ENCODE results near the gene DUSP5.

The DUSP5 gene

GRCh38 chr10:110514848-110515247 lies 17.1 kb downstream of the DUSP5 start:
- TF ChIP-seq ZNF623 (tag by site-specific recombination; IDR thresholded peaks at IDR 0.05) (peak; percentile 96), ZNF747 (tag by site-specific recombination; IDR thresholded peaks at IDR 0.05) (no peak)
- Histone ChIP-seq H3K27ac (ENCODE audit: extremely low read depth, low read depth, low read length) (no peak overlapping the region), H3K9me3 (ENCODE audit: control insufficient read depth, insufficient read depth, low read depth, low read length) (no peaks in the 10 kb centered on the region), H3K36me3 (ENCODE audit: control insufficient read depth in 2 of 2, insufficient read depth in 1 of 2, low read length in 2 of 2) (peaks cover 9 to 45% of the 10 kb centered on the region in 2 experiments), H3K4me1 (ENCODE audit: control insufficient read depth, insufficient read depth, low read length) (no peaks in the 10 kb centered on the region; the same call in 1 of the 2 replicates), H3K4me3 (ENCODE audit: low read depth, low read length) (no peak overlapping the region)
- ChIA-PET POLR2A (no interaction called here), CTCF (no interaction called here)

- POLR2A ChIA-PET: no interaction called here
Measured at GRCh38 chr10:110516815-110517492, 19.2 kb downstream of the DUSP5 start.

GRCh38 chr10:110522365-110522988 lies 24.8 kb downstream of the DUSP5 start:
- no peaks in the 10 kb centered on the region; a peak in 1 of 3 replicates for H3K36me3 ChIP-seq (ENCODE audit: control insufficient read depth in 2 of 2, insufficient read depth in 1 of 2, low read length in 2 of 2)
- peak overlapping the region; percentile 40; the same call in 1 of the 2 replicates for H3K27ac ChIP-seq (ENCODE audit: extremely low read depth, low read depth, low read length)
- no peaks in the 10 kb centered on the region for H3K9me3 ChIP-seq (ENCODE audit: control insufficient read depth, insufficient read depth, low read depth, low read length)
- ChIA-PET CTCF (no interaction called here), POLR2A (no interaction called here)
- H3K4me3 ChIP-seq (ENCODE audit: low read depth, low read length): no peak overlapping the region
- H3K4me1 ChIP-seq (ENCODE audit: control insufficient read depth, insufficient read depth, low read length): peaks cover 31% of the 10 kb centered on the region
- TF ChIP-seq ZFP3 (tag by site-specific recombination; IDR thresholded peaks at IDR 0.05; ENCODE audit: low read depth): no peak
- TF ChIP-seq REPIN1 (tag by site-specific recombination; IDR thresholded peaks at IDR 0.05; ENCODE audit: low read depth): no peak
- TF ChIP-seq KLF8 (tag by site-specific recombination; IDR thresholded peaks at IDR 0.05): 0 out of 2 replicates have a peak, but pooled peaks have one; percentile 23
- no peak for TF ChIP-seq ZNF24 (tag by site-specific recombination; IDR thresholded peaks at IDR 0.05)
- TF ChIP-seq BCL6B (tag by site-specific recombination; IDR thresholded peaks at IDR 0.05): no peak
- no peak for TF ChIP-seq ZFP37 (tag by site-specific recombination; IDR thresholded peaks at IDR 0.05)
- TF ChIP-seq ZNF292 (tag by site-specific recombination; IDR thresholded peaks at IDR 0.05; ENCODE audit: borderline replicate concordance, low read depth): no peak
- no peak for TF ChIP-seq ZNF449 (tag by site-specific recombination; IDR thresholded peaks at IDR 0.05)
- no peak for TF ChIP-seq ZNF211 (tag by site-specific recombination; IDR thresholded peaks at IDR 0.05; ENCODE audit: low read depth)
- TF ChIP-seq ZNF830 (tag by site-specific recombination; IDR thresholded peaks at IDR 0.05; ENCODE audit: low read depth): no peak
- peak; percentile 80 for TF ChIP-seq ZNF843 (tag by site-specific recombination; IDR thresholded peaks at IDR 0.05)
- no peak for TF ChIP-seq ZNF707 (tag by site-specific recombination; IDR thresholded peaks at IDR 0.05)
- no peak for TF ChIP-seq ZNF549 (tag by site-specific recombination; IDR thresholded peaks at IDR 0.05)
- no peak for TF ChIP-seq ZNF580 (tag by site-specific recombination; IDR thresholded peaks at IDR 0.05)
- TF ChIP-seq ZNF311 (tag by site-specific recombination; IDR thresholded peaks at IDR 0.05; ENCODE audit: borderline replicate concordance): no peak
- TF ChIP-seq ZNF155 (tag by site-specific recombination; IDR thresholded peaks at IDR 0.05): no peak
- no peak for TF ChIP-seq ZNF133 (tag by site-specific recombination; IDR thresholded peaks at IDR 0.05)
- TF ChIP-seq ZFHX2 (tag by site-specific recombination; conservative IDR thresholded peaks at IDR 0.05): no peak
- TF ChIP-seq ZNF664 (tag by site-specific recombination; IDR thresholded peaks at IDR 0.05): 0 out of 2 replicates have a peak, but pooled peaks have one; percentile 61
- no peak for TF ChIP-seq ZNF10 (tag by site-specific recombination; IDR thresholded peaks at IDR 0.05)

More at GRCh38 chr10:110516815-110517492, 19.2 kb downstream of the DUSP5 start:
- Histone ChIP-seq H3K36me3 (ENCODE audit: control insufficient read depth in 2 of 2, insufficient read depth in 1 of 2, low read length in 2 of 2) (peaks cover 0 to 24% of the 10 kb centered on the region in 2 experiments; a peak in 2 of 3 replicates), H3K4me3 (ENCODE audit: low read depth, low read length) (no peak overlapping the region), H3K27ac (ENCODE audit: extremely low read depth, low read depth, low read length) (no peak overlapping the region), H3K9me3 (ENCODE audit: control insufficient read depth, insufficient read depth, low read depth, low read length) (no peaks in the 10 kb centered on the region), H3K4me1 (ENCODE audit: control insufficient read depth, insufficient read depth, low read length) (peaks cover 2% of the 10 kb centered on the region)
- CTCF ChIA-PET: no interaction called here
- no peak for TF ChIP-seq TRIM28 (IDR thresholded peaks at IDR 0.05; ENCODE audit: borderline replicate concordance, low read length)
- TF ChIP-seq ZBTB8A (tag by site-specific recombination; IDR thresholded peaks at IDR 0.05): no peak
- peak; percentile 69 for TF ChIP-seq ZBTB20 (tag by site-specific recombination; IDR thresholded peaks at IDR 0.05)
- TF ChIP-seq ZBTB17 (tag by site-specific recombination; IDR thresholded peaks at IDR 0.05): peak; percentile 50; the same call in 1 of the 2 replicates
- no peak for TF ChIP-seq ZFP3 (tag by site-specific recombination; IDR thresholded peaks at IDR 0.05; ENCODE audit: low read depth)
- no peak for TF ChIP-seq ZNF362 (tag by site-specific recombination; IDR thresholded peaks at IDR 0.05)
- TF ChIP-seq MYNN (tag by site-specific recombination; IDR thresholded peaks at IDR 0.05; ENCODE audit: borderline replicate concordance): no peak
- TF ChIP-seq ZNF76 (tag by site-specific recombination; IDR thresholded peaks at IDR 0.05; ENCODE audit: borderline replicate concordance, low read depth): no peak
- no peak for TF ChIP-seq HOXA7 (CRISPR knock-in tag; IDR thresholded peaks at IDR 0.05; ENCODE audit: borderline replicate concordance)
- TF ChIP-seq KLF9 (tag by site-specific recombination; IDR thresholded peaks at IDR 0.05; ENCODE audit: low read depth): no peak
- TF ChIP-seq ZFHX2 (tag by site-specific recombination; conservative IDR thresholded peaks at IDR 0.05): no peak
